ENCODE measurements around the gene ZNF467.

DNA sequence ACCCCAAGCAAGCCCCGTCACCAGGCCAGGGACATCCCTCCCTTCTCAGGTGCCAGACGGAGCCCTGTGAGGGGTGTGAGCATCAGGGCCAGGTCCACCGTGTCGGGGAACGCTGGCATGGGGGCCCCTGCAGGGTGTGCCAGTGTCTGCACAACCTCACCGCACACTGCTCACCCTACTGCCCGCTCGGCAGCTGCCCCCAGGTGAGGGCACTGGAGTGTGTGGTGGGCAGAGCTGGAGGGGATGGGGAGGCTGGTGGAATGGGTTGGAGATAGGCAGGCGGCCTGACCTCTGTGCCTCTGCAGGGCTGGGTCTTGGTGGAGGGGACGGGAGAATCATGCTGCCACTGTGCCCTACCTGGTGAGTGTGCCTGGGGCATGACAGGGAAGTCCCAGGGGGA, 19.9 kb upstream of the ZNF467 start:
- TF ChIP-seq, protein P1, sequence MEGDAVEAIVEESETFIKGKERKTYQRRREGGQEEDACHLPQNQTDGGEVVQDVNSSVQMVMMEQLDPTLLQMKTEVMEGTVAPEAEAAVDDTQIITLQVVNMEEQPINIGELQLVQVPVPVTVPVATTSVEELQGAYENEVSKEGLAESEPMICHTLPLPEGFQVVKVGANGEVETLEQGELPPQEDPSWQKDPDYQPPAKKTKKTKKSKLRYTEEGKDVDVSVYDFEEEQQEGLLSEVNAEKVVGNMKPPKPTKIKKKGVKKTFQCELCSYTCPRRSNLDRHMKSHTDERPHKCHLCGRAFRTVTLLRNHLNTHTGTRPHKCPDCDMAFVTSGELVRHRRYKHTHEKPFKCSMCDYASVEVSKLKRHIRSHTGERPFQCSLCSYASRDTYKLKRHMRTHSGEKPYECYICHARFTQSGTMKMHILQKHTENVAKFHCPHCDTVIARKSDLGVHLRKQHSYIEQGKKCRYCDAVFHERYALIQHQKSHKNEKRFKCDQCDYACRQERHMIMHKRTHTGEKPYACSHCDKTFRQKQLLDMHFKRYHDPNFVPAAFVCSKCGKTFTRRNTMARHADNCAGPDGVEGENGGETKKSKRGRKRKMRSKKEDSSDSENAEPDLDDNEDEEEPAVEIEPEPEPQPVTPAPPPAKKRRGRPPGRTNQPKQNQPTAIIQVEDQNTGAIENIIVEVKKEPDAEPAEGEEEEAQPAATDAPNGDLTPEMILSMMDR (IDR thresholded peaks at IDR 0.05; ENCODE audit: borderline replicate concordance, extremely low read depth, low read length, poor library complexity, severe bottlenecking) = no peak
- no peak for TF ChIP-seq EZH2 (IDR thresholded peaks at IDR 0.05; ENCODE audit: borderline replicate concordance, low read depth, low read length, severe bottlenecking)
